ENCODE measurements around the gene DYNC1I1. TPM values are rescaled to one million over a fixed set of nuclear protein-coding genes. Genes with fewer than 3 reads are reported as not detected.

Gene DYNC1I1
- total and polyA plus RNA-seq, 2 experiments from 2014 or later, result 0.53 to 1.4 TPM

GRCh38 chr7:95822717-95823116, 50.4 kb downstream of the DYNC1I1 start:
- H3K9me2 ChIP-seq (ENCODE audit: insufficient read depth), result no peaks in the 10 kb centered on the region
- no peak for DNase-seq
- no peaks in the 10 kb centered on the region for H3K4me1 ChIP-seq (ENCODE audit: insufficient read depth)
- no peak for TF ChIP-seq EZH2phosphoT487 (IDR thresholded peaks at IDR 0.05; ENCODE audit: insufficient read depth, low read depth)
- TF ChIP-seq EZH2 (IDR thresholded peaks at IDR 0.05; ENCODE audit: insufficient read depth, poor library complexity, severe bottlenecking), result no peak
- H3F3A ChIP-seq (ENCODE audit: insufficient read depth), result no peaks in the 10 kb centered on the region
- in situ Hi-C loops (cut with MboI), result no loop called here
- WGBS, 2 experiments (ENCODE audit: low coverage in 1 of 2, low lambda C conversion rate in 2 of 2, missing lambda C conversion rate in 2 of 2), result 83 to 85% methylated on average over 3 of the region's 3 CpGs
- H2AFZ ChIP-seq, result no peak overlapping the region
- H3K79me2 ChIP-seq (ENCODE audit: insufficient read depth), result no peaks in the 10 kb centered on the region
- H3K4me2 ChIP-seq (ENCODE audit: unreplicated experiment), result no peak overlapping the region
- H4K20me1 ChIP-seq (ENCODE audit: insufficient read depth), result no peaks in the 10 kb centered on the region
- H3K36me3 ChIP-seq (ENCODE audit: low read depth), result no peaks in the 10 kb centered on the region
- H3K4me3 ChIP-seq, result no peak overlapping the region
- no peaks in the 10 kb centered on the region for H3K27me3 ChIP-seq (replicated peaks; ENCODE audit: insufficient read depth)
- no peak overlapping the region for H3K9ac ChIP-seq
- H3K9me3 ChIP-seq (ENCODE audit: low read depth), result no peaks in the 10 kb centered on the region
- H3K27ac ChIP-seq, result no peak overlapping the region

- in situ Hi-C loops (cut with MboI), result no loop called here
- WGBS, 2 experiments (ENCODE audit: low coverage in 1 of 2, low lambda C conversion rate in 2 of 2, missing lambda C conversion rate in 2 of 2), result 50 to 59% methylated on average over 5 of the region's 5 CpGs
- no peaks in the 10 kb centered on the region for H3K9me2 ChIP-seq (ENCODE audit: insufficient read depth)
- H3K4me3 ChIP-seq, result no peak overlapping the region
- no peaks in the 10 kb centered on the region for H3K9me3 ChIP-seq (ENCODE audit: low read depth)
- H3K27me3 ChIP-seq (replicated peaks; ENCODE audit: insufficient read depth), result no peaks in the 10 kb centered on the region
- H3K9ac ChIP-seq, result no peak overlapping the region
- no peaks in the 10 kb centered on the region for H3K36me3 ChIP-seq (ENCODE audit: low read depth)
- H3F3A ChIP-seq (ENCODE audit: insufficient read depth), result no peaks in the 10 kb centered on the region
- no peak overlapping the region for H3K4me2 ChIP-seq (ENCODE audit: unreplicated experiment)
- H3K79me2 ChIP-seq (ENCODE audit: insufficient read depth), result no peaks in the 10 kb centered on the region
- H3K4me1 ChIP-seq (ENCODE audit: insufficient read depth), result 0 out of 2 replicates have a peak, but pooled peaks cover 6% of the 10 kb centered on the region
- no peak overlapping the region for H2AFZ ChIP-seq
- H3K27ac ChIP-seq, result no peak overlapping the region
- no peaks in the 10 kb centered on the region for H4K20me1 ChIP-seq (ENCODE audit: insufficient read depth)
- no peak for TF ChIP-seq EZH2phosphoT487 (IDR thresholded peaks at IDR 0.05; ENCODE audit: insufficient read depth, low read depth)
- no peak for TF ChIP-seq EZH2 (IDR thresholded peaks at IDR 0.05; ENCODE audit: insufficient read depth, poor library complexity, severe bottlenecking)
- no peak for DNase-seq
These were observed 52.3 kb downstream of the DYNC1I1 start for GRCh38 chr7:95824616-95825015.

GRCh38 chr7:95828824-95829790, 56.8 kb downstream of the DYNC1I1 start:
- DNase-seq, result no peak

DNA sequence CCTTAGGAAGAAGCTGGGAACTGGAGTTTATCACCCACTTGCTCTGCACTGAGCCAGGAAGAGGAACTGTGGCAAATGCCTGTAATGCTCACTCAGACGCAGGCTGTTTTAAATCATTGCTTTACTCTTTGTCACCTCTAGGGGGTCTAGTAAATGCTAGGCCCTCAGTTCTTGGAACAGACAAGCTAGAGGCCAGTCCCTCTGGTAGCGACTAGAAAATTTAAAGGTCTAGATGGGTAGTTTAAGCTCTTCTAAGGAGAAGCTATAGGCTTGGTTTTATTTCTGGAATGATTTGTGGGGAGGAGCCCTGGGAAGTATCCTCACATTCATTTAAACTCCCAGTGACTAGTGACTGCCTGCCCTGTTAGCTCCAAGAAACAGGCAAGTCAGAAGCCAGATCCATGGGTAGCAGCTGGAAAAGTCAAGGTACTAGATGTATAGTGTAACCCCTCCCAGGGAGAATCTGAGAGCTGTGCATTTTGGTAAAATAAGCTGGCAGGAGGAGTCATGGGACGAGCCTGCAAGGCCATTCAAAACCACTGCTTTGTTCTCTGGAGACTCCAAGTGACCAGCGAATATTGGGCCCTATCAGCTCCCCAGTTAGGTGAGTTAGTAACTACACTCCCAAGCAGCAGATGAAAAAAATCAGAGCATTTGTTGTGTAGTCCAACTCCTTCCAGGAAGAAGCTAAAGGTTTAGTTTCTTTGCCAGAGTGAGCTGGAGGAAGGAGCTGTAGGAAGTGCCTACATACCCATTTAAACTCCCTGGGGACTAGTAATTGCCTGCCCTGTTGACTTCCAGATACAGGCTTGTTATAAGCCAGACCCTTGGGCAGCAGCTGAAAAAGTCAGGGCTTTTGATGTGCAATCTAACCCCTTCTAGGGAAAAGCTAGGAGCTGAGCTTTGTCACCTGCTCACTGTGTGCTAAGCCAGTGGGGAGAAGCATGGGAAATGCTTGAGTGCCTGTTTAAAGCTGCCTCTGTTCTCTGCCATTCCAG, 68.9 kb downstream of the DYNC1I1 start:
- Histone ChIP-seq H3K4me1 (ENCODE audit: insufficient read depth) (0 out of 2 replicates have a peak, but pooled peaks cover 3% of the 10 kb centered on the region), H3K4me3 (no peak overlapping the region), H3K4me2 (ENCODE audit: unreplicated experiment) (no peak overlapping the region), H3K36me3 (ENCODE audit: low read depth) (no peaks in the 10 kb centered on the region), H2AFZ (no peak overlapping the region), H3K9ac (no peak overlapping the region), H3K27me3 (replicated peaks; ENCODE audit: insufficient read depth) (0 out of 2 replicates have a peak, but pooled peaks cover 3% of the 10 kb centered on the region), H3K9me2 (ENCODE audit: insufficient read depth) (no peaks in the 10 kb centered on the region), H3F3A (ENCODE audit: insufficient read depth) (no peaks in the 10 kb centered on the region), H4K20me1 (ENCODE audit: insufficient read depth) (no peaks in the 10 kb centered on the region), H3K27ac (no peak overlapping the region), H3K9me3 (ENCODE audit: low read depth) (no peaks in the 10 kb centered on the region), H3K79me2 (ENCODE audit: insufficient read depth) (no peaks in the 10 kb centered on the region)
- WGBS, 2 experiments (ENCODE audit: low coverage in 1 of 2, low lambda C conversion rate in 2 of 2, missing lambda C conversion rate in 2 of 2), result 45 to 65% methylated on average over 4 of the region's 4 CpGs
- no peak for TF ChIP-seq EZH2 (IDR thresholded peaks at IDR 0.05; ENCODE audit: insufficient read depth, poor library complexity, severe bottlenecking)
- no peak for TF ChIP-seq EZH2phosphoT487 (IDR thresholded peaks at IDR 0.05; ENCODE audit: insufficient read depth, low read depth)
- in situ Hi-C loops (cut with MboI), result no loop called here
- peak; percentile 10 for DNase-seq

More at GRCh38 chr7:95828824-95829790, 56.8 kb downstream of the DYNC1I1 start:
- in situ Hi-C loops (cut with MboI), result no loop called here
- Histone ChIP-seq H3K4me1 (ENCODE audit: insufficient read depth) (0 out of 2 replicates have a peak, but pooled peaks cover 6% of the 10 kb centered on the region), H3K27me3 (replicated peaks; ENCODE audit: insufficient read depth) (no peaks in the 10 kb centered on the region), H3K4me3 (no peak overlapping the region), H3K9me3 (ENCODE audit: low read depth) (no peaks in the 10 kb centered on the region), H3K36me3 (ENCODE audit: low read depth) (no peaks in the 10 kb centered on the region), H3K9me2 (ENCODE audit: insufficient read depth) (no peaks in the 10 kb centered on the region), H3K4me2 (ENCODE audit: unreplicated experiment) (no peak overlapping the region), H4K20me1 (ENCODE audit: insufficient read depth) (no peaks in the 10 kb centered on the region), H3K79me2 (ENCODE audit: insufficient read depth) (no peaks in the 10 kb centered on the region), H2AFZ (no peak overlapping the region), H3K27ac (no peak overlapping the region), H3F3A (ENCODE audit: insufficient read depth) (no peaks in the 10 kb centered on the region), H3K9ac (no peak overlapping the region)
- WGBS, 2 experiments (ENCODE audit: low coverage in 1 of 2, low lambda C conversion rate in 2 of 2, missing lambda C conversion rate in 2 of 2), result 52 to 55% methylated on average over 4 of the region's 4 CpGs
- TF ChIP-seq EZH2 (IDR thresholded peaks at IDR 0.05; ENCODE audit: insufficient read depth, poor library complexity, severe bottlenecking) (no peak), EZH2phosphoT487 (IDR thresholded peaks at IDR 0.05; ENCODE audit: insufficient read depth, low read depth) (no peak)
